Right lobe of liver (tissue), 6 donors: ENCODE results near the gene LBX2. TPM values are rescaled to one million over a fixed set of nuclear protein-coding genes. Genes with fewer than 3 reads are reported as not detected.

Experiments
- ATAC-seq, 4 donors: fragments of 200-7000 bp; cut with Tn5 transposase; one replicate each; pipeline ENCODE4 v1.9.1; 2020; ENCODE audit warnings: mild to moderate bottlenecking in 4 of 4, moderate library complexity in 4 of 4
- DNase-seq, 3 donors: peaks; one replicate each; pipeline ENCODE4 v3.0.0-alpha.2; 2020
- H3K27ac ChIP-seq, 3 donors: fragments of 200-600 bp; one replicate each; pipeline ENCODE4 v1.8.0; 2022
- H3K27me3 ChIP-seq, 2 donors: fragments of 200-600 bp; one replicate each; pipeline ENCODE4 v1.8.0; 2022
- H3K36me3 ChIP-seq, 4 donors: fragments of 200-600 bp; sonication (generic) in 1 of 4; one replicate each; pipeline versions ENCODE4 v1.5.1 to v1.8.0; 2017 to 2022; ENCODE audit warnings: control low read depth in 1 of 4
- H3K4me1 ChIP-seq, 4 donors: fragments of 200-600 bp; sonication (generic) in 1 of 4; one replicate each; pipeline versions ENCODE4 v1.5.1 to v1.8.0; 2017 to 2022; ENCODE audit warnings: control low read depth in 1 of 4
- H3K4me3 ChIP-seq, 3 donors: fragments of 200-600 bp; one replicate each; pipeline ENCODE4 v1.8.0; 2022
- H3K9me3 ChIP-seq, 4 donors: fragments of 200-600 bp; sonication (generic) in 1 of 4; one replicate each; pipeline versions ENCODE4 v1.5.1 to v1.8.0; 2017 to 2022; ENCODE audit warnings: control low read depth in 1 of 4
- CTCF ChIP-seq, 4 donors: fragments of 200-600 bp in 3 of 4; fragments of 450-650 bp in 1 of 4; IDR thresholded peaks; one replicate each; pipeline versions ENCODE4 v1.5.1 to v1.8.0; 2016 to 2022; ENCODE audit warnings: antibody characterized with exemption in 4 of 4, mild to moderate bottlenecking in 2 of 4
- POLR2A ChIP-seq: fragments of 450-650 bp; IDR thresholded peaks from one replicate; pipeline ENCODE4 v1.6.1; 2017; ENCODE audit warnings: antibody characterized with exemption, mild to moderate bottlenecking
- WGBS: methylation state at CpG from one replicate; pipeline ENCODE4 v1.1.6; 2018; ENCODE audit warnings: low coverage, low lambda C conversion rate; ENCODE audit not compliant: insufficient coverage; ENCODE audit errors: missing lambda C conversion rate; 5-methylcytosine and 5-hydroxymethylcytosine counted together
- intact Hi-C, 2 donors: fragments of 100-400 bp; cut with DNase I; formaldehyde crosslinking; loops; one replicate each; pipeline versions ENCODE4 v1.11.2 to v1.14.1; 2022
- total RNA-seq, 6 experiments: library from RNA; depleted of rRNA in 2 of 6; stranded (reverse); fragments of >200 nt in 2 of 6; fragmentation: NEBNext Ultra II Directional in 3 of 6; extraction: Animal tissue kit (Norgen Biotek cat#: 25700) in 3 of 6; gene quantifications; one replicate each; pipeline versions ENCODE4 v1.1.0 to v1.2.4, GENCODE V29; 2016 to 2023
- donor health status: DM: no; HTN: yes; CAD: no.
- donor health status: DM: no; HTN: no; CAD: no.
- donor health status: DM: no; HTN: no; CAD: no.
- donor health status: DM: no; HTN: yes; CAD: no.
- donor health status: DM: no; HTN: yes; CAD: no.

Gene LBX2
- total RNA-seq, 6 experiments from 2014 or later = 1.4 to 8.4 (median 5.8) TPM

GRCh38 chr2:74458938-74459363, 40.5 kb downstream of the LBX2 start:
- DNase-seq = no peak
- Histone ChIP-seq H3K27me3 (no peaks in the 10 kb centered on the region), H3K4me1 (peaks cover 0 to 24% (median 4%) of the 10 kb centered on the region in 4 donors), H3K36me3 (peaks cover 0 to 11% (median 0%) of the 10 kb centered on the region in 4 donors), H3K27ac (peak overlapping the region; percentile 41 to 50 (median 47)), H3K9me3 (no peaks in the 10 kb centered on the region), H3K4me3 (peak overlapping the region; percentile 58 to 64 (median 63))
- intact Hi-C loops = no loop called here
- WGBS = 2% methylated on average over 8 of the region's 10 CpGs
- ATAC-seq = no peak
- TF ChIP-seq POLR2A = no peak

GRCh38 chr2:74458132-74458937, 41.1 kb downstream of the LBX2 start, which contains the start of gene WBP1:
TSS of gene WBP1 (plus strand) at chr2:74458438. CDS start at chr2:74458603, 165 bp downstream.
- 0% methylated on average over 16 of the region's 38 CpGs for whole genome bisulfite sequencing
- DNase-seq = peak; percentile 98 to 100 (median 100)
- no peaks in the 10 kb centered on the region for H3K27me3 ChIP-seq
- H3K4me1 ChIP-seq = peaks cover 0 to 22% (median 4%) of the 10 kb centered on the region in 4 donors
- TF ChIP-seq POLR2A (peak; percentile 49), CTCF (IDR thresholded peaks at IDR 0.05) (no peak)
- peaks cover 0 to 11% (median 0%) of the 10 kb centered on the region in 4 donors for H3K36me3 ChIP-seq
- peak within 1 kb of the TSS; percentile 93 to 97 (median 94) for H3K27ac ChIP-seq
- ATAC-seq = peak; percentile 82 to 94 (median 88)
- H3K4me3 ChIP-seq = peak within 1 kb of the TSS; percentile 58 to 76 (median 63)
- intact Hi-C loops = no loop called here
- H3K9me3 ChIP-seq = no peaks in the 10 kb centered on the region

GRCh38 chr2:74457549-74458131, 41.8 kb downstream of the LBX2 start:
- 0% methylated on average over 16 of the region's 46 CpGs for WGBS
- Histone ChIP-seq H3K36me3 (peaks cover 0 to 4% (median 0%) of the 10 kb centered on the region in 4 donors), H3K4me1 (peaks cover 0 to 22% (median 4%) of the 10 kb centered on the region in 4 donors), H3K9me3 (no peaks in the 10 kb centered on the region), H3K4me3 (peak overlapping the region; percentile 47 to 76 (median 58)), H3K27me3 (no peaks in the 10 kb centered on the region), H3K27ac (peak overlapping the region; percentile 93 to 97 (median 94))
- ATAC-seq (peak; percentile 50 to 63 (median 55)), DNase-seq (peak; percentile 83 to 86 (median 85))
- TF ChIP-seq POLR2A = peak; percentile 88
- no peak for TF ChIP-seq CTCF (IDR thresholded peaks at IDR 0.05)
- intact Hi-C loops = no loop called here

GRCh38 chr2:74457129-74457548, 42.3 kb downstream of the LBX2 start:
- no peak for DNase-seq
- Histone ChIP-seq H3K27ac (peak overlapping the region; percentile 93 to 97 (median 94)), H3K4me1 (peaks cover 0 to 22% (median 4%) of the 10 kb centered on the region in 4 donors), H3K27me3 (no peaks in the 10 kb centered on the region), H3K4me3 (peak overlapping the region; percentile 47 to 76 (median 58)), H3K9me3 (no peaks in the 10 kb centered on the region), H3K36me3 (no peaks in the 10 kb centered on the region)
- no peak for ATAC-seq
- WGBS = 0% methylated on average over 11 of the region's 27 CpGs
- intact Hi-C loops = no loop called here
- TF ChIP-seq POLR2A (no peak), CTCF (IDR thresholded peaks at IDR 0.05) (no peak)
